GM12878 (cell line): Measurements from ENCODE around the gene PNMA8B. TPM values are rescaled to one million over a fixed set of nuclear protein-coding genes. Genes with fewer than 3 reads are reported as not detected.

ENCODE experiments used
- ATAC-seq: fragments of 200-7000 bp; cut with Tn5 transposase; 3 replicates; pipeline ENCODE4 v1.9.1; 2020; ENCODE audit warnings: mild to moderate bottlenecking, moderate library complexity
- BruUV-seq: library from RNA; stranded (reverse); fragments of 400-500 nt; replicated peaks from 2 replicates; lab custom pipeline; 2021; lab: Mats Ljungman, UMichigan
- CTCF ChIA-PET: fragments of 300-600 bp; sonication (Branson Sonifier 250); formaldehyde crosslinking; extraction: SDS; loops from one replicate; lab custom pipeline; 2021; ENCODE audit warnings: inconsistent platforms; lab: Yijun Ruan, JAX
- POLR2A ChIA-PET: fragments of 350-600 bp; formaldehyde crosslinking; extraction: SDS; loops from one replicate; lab custom pipeline; 2021; ENCODE audit warnings: inconsistent platforms; lab: Charles Lee
- RAD21 ChIA-PET: fragments of 300-600 bp; sonication (Branson Sonifier 250); formaldehyde crosslinking; loops from one replicate; lab custom pipeline; 2023; ENCODE audit warnings: antibody characterized with exemption; ENCODE audit not compliant: unreplicated experiment; lab: Charles Lee
- SMC1A ChIA-PET: fragments of 300-600 bp; sonication (Branson Sonifier 250); formaldehyde crosslinking; loops from one replicate; lab custom pipeline; 2023; ENCODE audit not compliant: unreplicated experiment, uncharacterized antibody; lab: Charles Lee
- DNase-seq: peaks from one replicate; pipeline ENCODE4 v3.0.0-alpha.2; 2011; ENCODE audit warnings: low read depth, low spot score
- FAIRE-seq: peaks from 3 replicates; lab custom pipeline; 2011; peaks lifted over from hg19 to GRCh38; lab: Jason Lieb, UNC
- H2AFZ ChIP-seq: 2 replicates; pipeline ENCODE4 v1.6.0; 2011; ENCODE audit warnings: low read depth, low read length, control low read depth; ENCODE audit not compliant: control insufficient read depth
- H3K27ac ChIP-seq: 2 replicates; pipeline ENCODE4 v1.5.1; 2011; ENCODE audit warnings: control low read depth; ENCODE audit not compliant: control insufficient read depth, insufficient read depth
- H3K27me3 ChIP-seq, 2 experiments: replicated peaks in 1 of 2; 2 replicates each; pipeline versions ENCODE4 v1.6.0 to v1.6.1; 2011; ENCODE audit warnings: low read length in 1 of 2; ENCODE audit not compliant: control insufficient read depth in 2 of 2, insufficient read depth in 2 of 2
- H3K36me3 ChIP-seq, 2 experiments: 2 replicates each; pipeline ENCODE4 v1.5.1; 2011; ENCODE audit warnings: low read length in 1 of 2; ENCODE audit not compliant: control insufficient read depth in 2 of 2, insufficient read depth in 2 of 2
- H3K4me1 ChIP-seq: 2 replicates; pipeline ENCODE4 v1.6.1; 2011; ENCODE audit warnings: mild to moderate bottlenecking, low read length, moderate library complexity, mixed read lengths; ENCODE audit not compliant: control insufficient read depth, insufficient read depth
- H3K4me2 ChIP-seq: 2 replicates; pipeline ENCODE4 v1.6.0; 2011; ENCODE audit warnings: control low read depth; ENCODE audit not compliant: control insufficient read depth, insufficient read depth
- H3K4me3 ChIP-seq: fragments of 200-600 bp; sonication (generic); 2 replicates; pipeline ENCODE4 v1.5.1; 2016
- H3K79me2 ChIP-seq: 2 replicates; pipeline ENCODE4 v1.6.0; 2011; ENCODE audit warnings: low read length; ENCODE audit not compliant: control insufficient read depth, insufficient read depth
- H3K9ac ChIP-seq: 2 replicates; pipeline ENCODE4 v1.8.0; 2011; ENCODE audit warnings: low read length, control low read depth, mixed read lengths; ENCODE audit not compliant: control insufficient read depth, insufficient read depth
- H3K9me3 ChIP-seq: replicated peaks from 3 replicates; pipeline ENCODE4 v1.5.1; 2011; ENCODE audit warnings: mild to moderate bottlenecking, low read length; ENCODE audit not compliant: control insufficient read depth, insufficient read depth
- H4K20me1 ChIP-seq: 2 replicates; pipeline ENCODE4 v1.6.0; 2011; ENCODE audit not compliant: control insufficient read depth, insufficient read depth
- CBX3 ChIP-seq: fragments of 200-600 bp; sonication (generic); IDR thresholded peaks from 2 replicates; pipeline ENCODE4 v1.6.1; 2016; ENCODE audit warnings: low read depth, borderline replicate concordance
- DPF2 ChIP-seq: fragments of 450-650 bp; IDR thresholded peaks from 2 replicates; pipeline ENCODE4 v1.6.1; 2017; ENCODE audit warnings: mild to moderate bottlenecking
- JUNB ChIP-seq: IDR thresholded peaks from 2 replicates; pipeline ENCODE4 v1.6.1; 2016; ENCODE audit warnings: antibody characterized with exemption, mild to moderate bottlenecking
- MEF2B ChIP-seq: fragments of 450-650 bp; IDR thresholded peaks from 2 replicates; pipeline ENCODE4 v1.6.1; 2018; ENCODE audit warnings: mild to moderate bottlenecking, moderate library complexity; ENCODE audit not compliant: partially characterized antibody, poor library complexity, severe bottlenecking
- MTA3 ChIP-seq: IDR thresholded peaks from 2 replicates; pipeline ENCODE4 v1.6.1; 2012; ENCODE audit warnings: low read length, inconsistent platforms, borderline replicate concordance
- RB1 ChIP-seq: fragments of 450-650 bp; formaldehyde crosslinking; IDR thresholded peaks from 2 replicates; pipeline ENCODE4 v1.6.1; 2017; ENCODE audit warnings: mild to moderate bottlenecking, borderline replicate concordance
- RUNX3 ChIP-seq: IDR thresholded peaks from 2 replicates; pipeline ENCODE4 v1.6.1; 2012; ENCODE audit warnings: low read length, inconsistent platforms
- WRNIP1 ChIP-seq: IDR thresholded peaks from 2 replicates; pipeline ENCODE4 v1.6.1; 2011; ENCODE audit warnings: low read depth, low read length, improper control_type of control experiment, borderline replicate concordance
- ZNF622 ChIP-seq: fragments of 450-650 bp; IDR thresholded peaks from 2 replicates; pipeline ENCODE4 v1.6.1; 2017; ENCODE audit warnings: mild to moderate bottlenecking, inconsistent platforms
- ZSCAN29 ChIP-seq: fragments of 450-650 bp; IDR thresholded peaks from 2 replicates; pipeline ENCODE4 v1.6.1; 2017; ENCODE audit warnings: mild to moderate bottlenecking, moderate library complexity
- ZZZ3 ChIP-seq: IDR thresholded peaks from 2 replicates; pipeline ENCODE4 v1.6.1; 2011; ENCODE audit warnings: low read depth; ENCODE audit not compliant: control insufficient read depth, insufficient read length
- WGBS: methylation state at CpG from one replicate; pipeline ENCODE4 v1.1.6; 2016; ENCODE audit warnings: low lambda C conversion rate; ENCODE audit not compliant: insufficient replicate concordance, insufficient coverage; ENCODE audit errors: missing lambda C conversion rate; 5-methylcytosine and 5-hydroxymethylcytosine counted together
- in situ Hi-C: fragments of 300-500 bp; cut with MboI; formaldehyde crosslinking; loops from 9 replicates; pipeline ENCODE4 v1.14.3; 2018; ENCODE audit warnings: mixed read lengths
- intact Hi-C: fragments of 100-400 bp; cut with micrococcal nuclease; formaldehyde crosslinking; loops from one replicate; pipeline ENCODE4 v1.14.2; 2022; ENCODE audit not compliant: unreplicated experiment
- polyA plus RNA-seq, 11 experiments: library from polyadenylated mRNA; depleted of rRNA in 4 of 11; unstranded in 6 of 11; stranded (reverse) in 5 of 11; fragments of >200 nt; fragmentation: Nextera tagmentation in 4 of 11; fragmentation: Illumina TruSeq in 1 of 11; extraction: Ambion mirVana in 4 of 11; extraction: Trizol in 1 of 11; gene quantifications; 1 replicate in 1 of 11; 2 replicates in 10 of 11; pipeline versions ENCODE4 v1.2.1 to v1.2.3, GENCODE V29; 2011 to 2016; ENCODE audit warnings: inconsistent platforms in 2 of 11, missing spikeins in 2 of 11, low read depth in 1 of 11
- total RNA-seq, 4 experiments: library from RNA; depleted of rRNA in 3 of 4; stranded (reverse); fragments of >200 nt in 3 of 4; fragmentation: Illumina TruSeq in 1 of 4; extraction: Trizol in 1 of 4; gene quantifications; 2 replicates each; pipeline versions ENCODE4 v1.2.1 to v1.2.3, GENCODE V29; 2013 to 2021
- TF ChIP-seq, protein P1 (sequence below): fragments of 450-650 bp; IDR thresholded peaks from 2 replicates; pipeline ENCODE4 v1.6.1; 2016; ENCODE audit warnings: mild to moderate bottlenecking
- TF ChIP-seq, protein P2 (sequence below): fragments of 450-650 bp; IDR thresholded peaks from 2 replicates; pipeline ENCODE4 v1.6.1; 2014; ENCODE audit warnings: mild to moderate bottlenecking
- TF ChIP-seq, protein P3 (sequence below): IDR thresholded peaks from 2 replicates; pipeline ENCODE4 v1.6.1; 2012; ENCODE audit warnings: low read length, inconsistent platforms
- TF ChIP-seq, protein P4 (sequence below): fragments of 450-650 bp; IDR thresholded peaks from 2 replicates; pipeline ENCODE4 v1.6.1; 2017; ENCODE audit warnings: borderline replicate concordance

The PNMA8B gene
- total and polyA plus RNA-seq, 10 of the 15 experiments (the other 5 are each of a cell fraction or from before 2014, with no cell fraction given), result 0.01 TPM; not detected in 9

DNA sequence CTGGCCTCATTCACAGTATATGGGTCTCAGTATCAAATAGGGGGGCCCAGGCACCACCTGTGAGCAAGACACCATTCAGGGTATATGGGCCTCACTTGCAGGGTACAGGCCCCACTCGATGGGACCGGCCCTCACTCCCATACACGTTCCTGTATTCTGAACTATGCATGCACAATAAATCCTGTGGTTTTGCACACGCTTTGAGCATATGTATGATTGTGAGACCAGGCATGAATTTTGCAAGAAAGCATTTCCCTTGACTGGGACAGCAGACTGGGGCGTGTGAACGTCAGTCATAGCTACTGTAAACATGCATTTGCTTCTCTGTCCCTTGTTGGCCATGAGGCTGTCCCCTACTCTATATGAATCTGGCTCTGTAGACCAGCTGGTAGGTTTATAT lies 637 bp upstream of the PNMA8B start:
- TF ChIP-seq WRNIP1 (no peak), ZNF622 (no peak), ZSCAN29 (no peak), RB1 (no peak), ZZZ3 (no peak), CBX3 (no peak), MEF2B (no peak), MTA3 (no peak), RUNX3 (no peak), DPF2 (no peak), JUNB (no peak)
- TF ChIP-seq, protein P1, sequence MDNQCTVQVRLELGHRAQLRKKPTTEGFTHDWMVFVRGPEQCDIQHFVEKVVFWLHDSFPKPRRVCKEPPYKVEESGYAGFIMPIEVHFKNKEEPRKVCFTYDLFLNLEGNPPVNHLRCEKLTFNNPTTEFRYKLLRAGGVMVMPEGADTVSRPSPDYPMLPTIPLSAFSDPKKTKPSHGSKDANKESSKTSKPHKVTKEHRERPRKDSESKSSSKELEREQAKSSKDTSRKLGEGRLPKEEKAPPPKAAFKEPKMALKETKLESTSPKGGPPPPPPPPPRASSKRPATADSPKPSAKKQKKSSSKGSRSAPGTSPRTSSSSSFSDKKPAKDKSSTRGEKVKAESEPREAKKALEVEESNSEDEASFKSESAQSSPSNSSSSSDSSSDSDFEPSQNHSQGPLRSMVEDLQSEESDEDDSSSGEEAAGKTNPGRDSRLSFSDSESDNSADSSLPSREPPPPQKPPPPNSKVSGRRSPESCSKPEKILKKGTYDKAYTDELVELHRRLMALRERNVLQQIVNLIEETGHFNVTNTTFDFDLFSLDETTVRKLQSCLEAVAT, result no peak
- TF ChIP-seq, protein P2, sequence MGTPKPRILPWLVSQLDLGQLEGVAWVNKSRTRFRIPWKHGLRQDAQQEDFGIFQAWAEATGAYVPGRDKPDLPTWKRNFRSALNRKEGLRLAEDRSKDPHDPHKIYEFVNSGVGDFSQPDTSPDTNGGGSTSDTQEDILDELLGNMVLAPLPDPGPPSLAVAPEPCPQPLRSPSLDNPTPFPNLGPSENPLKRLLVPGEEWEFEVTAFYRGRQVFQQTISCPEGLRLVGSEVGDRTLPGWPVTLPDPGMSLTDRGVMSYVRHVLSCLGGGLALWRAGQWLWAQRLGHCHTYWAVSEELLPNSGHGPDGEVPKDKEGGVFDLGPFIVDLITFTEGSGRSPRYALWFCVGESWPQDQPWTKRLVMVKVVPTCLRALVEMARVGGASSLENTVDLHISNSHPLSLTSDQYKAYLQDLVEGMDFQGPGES, result no peak
- TF ChIP-seq, protein P3, sequence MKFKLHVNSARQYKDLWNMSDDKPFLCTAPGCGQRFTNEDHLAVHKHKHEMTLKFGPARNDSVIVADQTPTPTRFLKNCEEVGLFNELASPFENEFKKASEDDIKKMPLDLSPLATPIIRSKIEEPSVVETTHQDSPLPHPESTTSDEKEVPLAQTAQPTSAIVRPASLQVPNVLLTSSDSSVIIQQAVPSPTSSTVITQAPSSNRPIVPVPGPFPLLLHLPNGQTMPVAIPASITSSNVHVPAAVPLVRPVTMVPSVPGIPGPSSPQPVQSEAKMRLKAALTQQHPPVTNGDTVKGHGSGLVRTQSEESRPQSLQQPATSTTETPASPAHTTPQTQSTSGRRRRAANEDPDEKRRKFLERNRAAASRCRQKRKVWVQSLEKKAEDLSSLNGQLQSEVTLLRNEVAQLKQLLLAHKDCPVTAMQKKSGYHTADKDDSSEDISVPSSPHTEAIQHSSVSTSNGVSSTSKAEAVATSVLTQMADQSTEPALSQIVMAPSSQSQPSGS, result no peak
- TF ChIP-seq, protein P4, sequence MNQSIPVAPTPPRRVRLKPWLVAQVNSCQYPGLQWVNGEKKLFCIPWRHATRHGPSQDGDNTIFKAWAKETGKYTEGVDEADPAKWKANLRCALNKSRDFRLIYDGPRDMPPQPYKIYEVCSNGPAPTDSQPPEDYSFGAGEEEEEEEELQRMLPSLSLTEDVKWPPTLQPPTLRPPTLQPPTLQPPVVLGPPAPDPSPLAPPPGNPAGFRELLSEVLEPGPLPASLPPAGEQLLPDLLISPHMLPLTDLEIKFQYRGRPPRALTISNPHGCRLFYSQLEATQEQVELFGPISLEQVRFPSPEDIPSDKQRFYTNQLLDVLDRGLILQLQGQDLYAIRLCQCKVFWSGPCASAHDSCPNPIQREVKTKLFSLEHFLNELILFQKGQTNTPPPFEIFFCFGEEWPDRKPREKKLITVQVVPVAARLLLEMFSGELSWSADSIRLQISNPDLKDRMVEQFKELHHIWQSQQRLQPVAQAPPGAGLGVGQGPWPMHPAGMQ, result no peak
- H3K79me2 ChIP-seq, result no peaks in the 10 kb centered on the region
- H3K36me3 ChIP-seq, result no peaks in the 10 kb centered on the region
- peaks cover 13 to 21% of the 10 kb centered on the region in 2 experiments for H3K27me3 ChIP-seq
- H3K4me2 ChIP-seq, result no peak overlapping the region
- ChIA-PET SMC1A (no interaction called here), RAD21 (no interaction called here), CTCF (no interaction called here), POLR2A (no interaction called here)
- DNase-seq (no peak), ATAC-seq (no peak), FAIRE-seq (no peak)
- H2AFZ ChIP-seq, result no peak overlapping the region
- no peaks in the 10 kb centered on the region for H3K4me1 ChIP-seq
- intact Hi-C loops (no loop called here), in situ Hi-C loops (no loop called here)
- H3K9ac ChIP-seq, result no peak overlapping the region
- H3K9me3 ChIP-seq, result no peaks in the 10 kb centered on the region
- no TSS peak for BruUV-seq
- H3K27ac ChIP-seq, result no peak overlapping the region
- no peaks in the 10 kb centered on the region for H4K20me1 ChIP-seq
- WGBS, result 42% methylated on average over 6 of the region's 6 CpGs
- no peak overlapping the region for H3K4me3 ChIP-seq
